Neutrophil (primary cell): ENCODE results near the gene LCE2C.
"Not testable (repeated sequence)": the region's sequence is repeated elsewhere in the genome, so short reads cannot be mapped to it uniquely, and the experiment has no call there.

Experiments used
- H3K27ac ChIP-seq: fragments of 200-600 bp; sonication (generic); 2 replicates; pipeline ENCODE4 v1.5.1; 2016; ENCODE audit warnings: mild to moderate bottlenecking, moderate library complexity
- H3K27me3 ChIP-seq: fragments of 200-600 bp; sonication (generic); 2 replicates; pipeline ENCODE4 v1.6.0; 2016; ENCODE audit warnings: mild to moderate bottlenecking
- H3K36me3 ChIP-seq: fragments of 200-600 bp; sonication (generic); 2 replicates; pipeline ENCODE4 v1.5.1; 2017
- H3K4me1 ChIP-seq, 2 experiments: fragments of 200-600 bp in 1 of 2; sonication (generic) in 1 of 2; 1 replicate in 1 of 2; 2 replicates in 1 of 2; pipeline versions ENCODE4 v1.5.1 to v1.6.1; 2013 to 2016; ENCODE audit warnings: low read depth in 1 of 2, low read length in 1 of 2, mild to moderate bottlenecking in 1 of 2, moderate library complexity in 1 of 2; ENCODE audit not compliant: control insufficient read depth in 1 of 2, insufficient read depth in 1 of 2
- H3K4me3 ChIP-seq, 2 experiments: fragments of 200-600 bp in 1 of 2; sonication (generic) in 1 of 2; 1 replicate in 1 of 2; 2 replicates in 1 of 2; pipeline ENCODE4 v1.5.1; 2013 to 2016; ENCODE audit warnings: low read depth in 1 of 2, low read length in 1 of 2, mild to moderate bottlenecking in 1 of 2, moderate library complexity in 1 of 2
- H3K9me3 ChIP-seq: fragments of 200-600 bp; sonication (generic); 2 replicates; pipeline ENCODE4 v1.5.1; 2016
- TF ChIP-seq, protein P1 (sequence below): fragments of 200-600 bp; sonication (generic); IDR thresholded peaks from 2 replicates; pipeline ENCODE4 v1.5.1; 2016; ENCODE audit warnings: antibody characterized with exemption

Gene LCE2C

DNA sequence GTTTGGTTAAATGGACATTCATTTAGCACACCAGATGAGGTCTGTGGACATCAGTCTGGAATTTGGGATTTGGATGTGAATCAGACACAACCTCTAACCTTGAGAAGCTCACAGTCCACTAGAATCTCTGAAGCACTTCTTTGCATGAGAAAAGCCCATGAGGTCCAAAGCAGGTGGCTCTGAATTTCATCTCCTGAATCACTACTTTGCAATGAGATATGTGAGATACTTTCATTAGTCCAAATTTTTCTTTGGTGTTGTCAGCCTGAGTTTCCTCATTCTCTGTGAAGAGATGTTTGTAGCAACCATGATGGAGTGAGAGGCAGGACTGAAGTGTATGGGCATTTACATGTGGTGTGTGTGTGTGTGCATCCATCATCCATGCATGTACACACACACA, 28.4 kb upstream of the LCE2C start:
- no peaks in the 10 kb centered on the region for H3K9me3 ChIP-seq
- H3K27me3 ChIP-seq: peaks cover 30% of the 10 kb centered on the region
- no peak overlapping the region for H3K27ac ChIP-seq
- H3K36me3 ChIP-seq: no peaks in the 10 kb centered on the region
- H3K4me3 ChIP-seq: no peak overlapping the region
- TF ChIP-seq, protein P1, sequence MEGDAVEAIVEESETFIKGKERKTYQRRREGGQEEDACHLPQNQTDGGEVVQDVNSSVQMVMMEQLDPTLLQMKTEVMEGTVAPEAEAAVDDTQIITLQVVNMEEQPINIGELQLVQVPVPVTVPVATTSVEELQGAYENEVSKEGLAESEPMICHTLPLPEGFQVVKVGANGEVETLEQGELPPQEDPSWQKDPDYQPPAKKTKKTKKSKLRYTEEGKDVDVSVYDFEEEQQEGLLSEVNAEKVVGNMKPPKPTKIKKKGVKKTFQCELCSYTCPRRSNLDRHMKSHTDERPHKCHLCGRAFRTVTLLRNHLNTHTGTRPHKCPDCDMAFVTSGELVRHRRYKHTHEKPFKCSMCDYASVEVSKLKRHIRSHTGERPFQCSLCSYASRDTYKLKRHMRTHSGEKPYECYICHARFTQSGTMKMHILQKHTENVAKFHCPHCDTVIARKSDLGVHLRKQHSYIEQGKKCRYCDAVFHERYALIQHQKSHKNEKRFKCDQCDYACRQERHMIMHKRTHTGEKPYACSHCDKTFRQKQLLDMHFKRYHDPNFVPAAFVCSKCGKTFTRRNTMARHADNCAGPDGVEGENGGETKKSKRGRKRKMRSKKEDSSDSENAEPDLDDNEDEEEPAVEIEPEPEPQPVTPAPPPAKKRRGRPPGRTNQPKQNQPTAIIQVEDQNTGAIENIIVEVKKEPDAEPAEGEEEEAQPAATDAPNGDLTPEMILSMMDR: no peak
- H3K4me1 ChIP-seq: no peaks in the 10 kb centered on the region

DNA sequence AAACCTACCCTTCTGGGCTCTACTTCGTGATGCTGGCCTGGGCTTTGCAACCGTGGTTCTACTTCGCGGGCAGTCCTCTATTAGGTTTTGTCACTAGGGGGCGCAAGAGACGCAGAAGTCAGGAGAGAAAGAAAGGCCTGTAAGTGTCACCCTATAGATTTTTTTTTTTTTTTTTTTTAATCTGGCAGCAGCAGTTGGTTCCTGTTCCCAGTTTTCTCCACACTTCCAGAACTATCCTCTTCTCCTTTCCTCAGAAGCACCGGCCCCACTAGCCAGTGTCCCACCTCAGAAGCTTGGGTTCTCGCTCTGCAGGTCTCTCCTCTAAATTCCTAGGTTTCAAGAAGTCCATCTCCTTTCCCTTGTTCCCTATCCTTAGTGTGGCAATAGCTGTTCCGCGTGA, 21.0 kb upstream of the LCE2C start:
- H3K36me3 ChIP-seq: no peaks in the 10 kb centered on the region
- TF ChIP-seq, protein P1: no peak
- H3K4me3 ChIP-seq: no peak overlapping the region
- no peaks in the 10 kb centered on the region for H3K9me3 ChIP-seq
- H3K27ac ChIP-seq: no peak overlapping the region
- H3K4me1 ChIP-seq: no peaks in the 10 kb centered on the region
- H3K27me3 ChIP-seq: peaks cover 46% of the 10 kb centered on the region

DNA sequence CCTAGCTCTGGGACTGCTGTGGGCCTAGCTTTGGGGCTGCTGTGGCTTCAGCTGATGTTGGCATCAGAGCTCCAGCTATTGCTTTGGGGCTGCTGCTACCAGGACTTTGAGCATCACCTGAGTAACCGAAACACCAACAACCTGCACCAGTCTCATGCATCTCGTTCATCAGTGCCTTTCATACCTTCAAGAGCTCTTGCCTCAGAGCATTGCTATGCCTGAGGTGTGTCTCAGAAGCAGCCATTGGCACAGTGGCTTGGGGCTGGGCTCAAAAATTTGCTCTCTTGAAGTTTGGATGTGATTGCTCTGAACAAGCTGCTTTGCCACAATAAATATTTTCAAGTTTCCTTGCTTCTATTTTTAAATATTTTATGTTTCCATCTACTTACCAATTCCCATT, 18.6 kb upstream of the LCE2C start:
- H3K27me3 ChIP-seq: peaks cover 27% of the 10 kb centered on the region
- no peaks in the 10 kb centered on the region for H3K9me3 ChIP-seq
- H3K4me3 ChIP-seq: no peak overlapping the region
- H3K4me1 ChIP-seq: no peaks in the 10 kb centered on the region
- TF ChIP-seq, protein P1: no peak
- no peaks in the 10 kb centered on the region for H3K36me3 ChIP-seq
- H3K27ac ChIP-seq: no peak overlapping the region

DNA sequence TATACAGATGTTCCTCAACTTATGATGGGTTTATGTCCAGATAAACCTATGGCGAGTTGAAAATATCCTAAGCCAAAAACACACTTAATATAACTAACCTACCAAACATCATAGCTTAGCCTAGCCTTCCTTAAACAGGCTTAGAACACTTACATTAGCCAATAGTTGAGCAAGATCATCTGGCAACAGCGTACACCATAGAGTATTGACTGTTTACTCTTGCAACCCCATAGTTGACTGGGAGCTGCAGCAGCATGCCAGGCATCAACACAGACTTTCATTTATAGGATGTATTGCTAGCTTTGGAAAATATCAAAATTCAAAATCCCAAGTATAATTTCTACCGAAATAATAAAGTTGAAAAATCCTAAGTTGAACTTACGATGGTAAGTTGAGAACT, 17.4 kb upstream of the LCE2C start:
- no peak overlapping the region for H3K4me3 ChIP-seq
- no peak overlapping the region for H3K27ac ChIP-seq
- no peaks in the 10 kb centered on the region for H3K9me3 ChIP-seq
- H3K27me3 ChIP-seq: peaks cover 15% of the 10 kb centered on the region
- TF ChIP-seq, protein P1: no peak
- no peaks in the 10 kb centered on the region for H3K36me3 ChIP-seq
- no peaks in the 10 kb centered on the region for H3K4me1 ChIP-seq

DNA sequence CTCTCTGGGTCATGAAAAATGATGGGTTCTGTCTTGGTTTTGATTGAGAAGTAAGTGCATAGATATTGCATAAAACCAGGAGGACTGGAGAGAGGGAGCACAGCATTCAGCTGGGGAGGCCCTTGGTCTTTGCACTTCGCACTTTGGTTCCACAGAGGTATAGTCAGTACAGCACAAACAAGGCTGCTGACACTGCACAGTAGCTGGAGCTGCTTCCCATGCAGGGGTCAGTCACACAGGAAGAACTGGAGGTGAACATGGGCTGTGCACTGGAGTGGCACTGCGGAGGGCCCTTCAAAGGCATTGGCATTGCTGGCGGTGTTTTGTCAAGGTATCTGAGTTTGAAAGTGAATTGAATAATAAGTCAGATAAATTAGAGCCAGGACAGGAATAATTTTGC, 16.4 kb upstream of the LCE2C start:
- H3K9me3 ChIP-seq: no peaks in the 10 kb centered on the region
- H3K4me3 ChIP-seq: no peak overlapping the region
- no peaks in the 10 kb centered on the region for H3K4me1 ChIP-seq
- TF ChIP-seq, protein P1: no peak
- no peak overlapping the region for H3K27ac ChIP-seq
- no peaks in the 10 kb centered on the region for H3K36me3 ChIP-seq
- H3K27me3 ChIP-seq: peaks cover 7% of the 10 kb centered on the region

DNA sequence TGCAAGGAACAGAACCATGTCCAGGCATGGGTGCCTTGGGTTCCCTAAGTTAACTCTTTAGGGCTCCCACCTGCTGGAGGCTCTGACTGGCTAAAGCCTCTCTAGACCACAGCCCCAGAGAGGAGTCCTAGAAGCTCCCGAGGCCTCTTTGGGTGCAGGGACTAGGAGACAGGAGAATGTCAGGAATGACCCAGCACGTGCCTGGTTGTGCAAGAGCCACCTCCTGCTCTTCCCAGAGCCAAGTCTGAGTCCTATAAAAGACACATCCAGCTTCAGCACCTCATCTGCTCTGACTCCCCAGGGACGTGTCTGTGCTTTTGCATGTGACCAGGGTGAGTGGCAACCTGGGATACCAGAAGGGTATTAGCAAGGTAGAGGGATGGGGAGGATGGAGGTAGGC, 12.0 kb upstream of the LCE2C start, which contains the start of gene LCE2D:
TSS of gene LCE2D (plus strand) at position 283 of the 400 bp plus-strand sequence. CDS start 726 bp downstream, outside the sequence.
- no peak within 1 kb of the TSS for H3K4me3 ChIP-seq
- H3K27ac ChIP-seq: no peak within 1 kb of the TSS
- TF ChIP-seq, protein P1: no peak
- H3K27me3 ChIP-seq: no peaks in the 10 kb centered on the region
- H3K4me1 ChIP-seq: no peaks in the 10 kb centered on the region
- H3K9me3 ChIP-seq: no peaks in the 10 kb centered on the region
- H3K36me3 ChIP-seq: no peaks in the 10 kb centered on the region

DNA sequence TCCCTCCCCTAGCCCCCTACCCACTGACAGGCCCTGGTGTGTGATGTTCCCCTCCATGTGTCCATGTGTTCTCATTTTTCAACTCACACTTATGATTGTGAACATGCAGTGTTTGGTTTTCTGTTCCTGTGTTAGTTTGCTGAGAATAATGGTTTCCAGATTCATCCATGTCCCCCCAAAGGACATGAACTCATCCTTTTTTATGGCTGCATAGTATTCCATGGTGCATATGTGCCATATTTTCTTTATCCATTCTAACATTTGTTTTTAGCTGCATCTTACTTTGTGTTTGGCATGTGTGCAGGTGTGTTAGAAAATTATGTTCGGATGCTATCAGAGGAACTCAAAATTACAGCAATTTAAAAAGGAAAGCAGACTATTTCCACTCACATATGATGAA, 8.9 kb upstream of the LCE2C start:
- not testable (repeated sequence) for H3K4me1 ChIP-seq, H3K4me3 ChIP-seq, H3K36me3 ChIP-seq, H3K9me3 ChIP-seq, H3K27ac ChIP-seq, H3K27me3 ChIP-seq
